Calu3 (cell line): ENCODE measurements around the gene MAD1L1. TPM values are rescaled to one million over a fixed set of nuclear protein-coding genes. Genes with fewer than 3 reads are reported as not detected.

Experiments
- BruUV-seq: library from RNA; stranded (reverse); fragments of 400-500 nt; replicated peaks from 2 replicates; lab custom pipeline; 2021; lab: Mats Ljungman, UMichigan
- CTCF ChIA-PET: fragments of 300-600 bp; sonication (Branson Sonifier 250); formaldehyde crosslinking; loops from one replicate; lab custom pipeline; 2022; ENCODE audit warnings: antibody characterized with exemption; lab: Charles Lee
- DNase-seq: peaks from one replicate; pipeline ENCODE4 v3.0.0; 2022
- H3K27ac Mint-ChIP-seq: one replicate; pipeline ENCODE4 v1.8.0; 2022; ENCODE audit warnings: mixed read lengths; ENCODE audit not compliant: unreplicated experiment
- H3K27me3 Mint-ChIP-seq: one replicate; pipeline ENCODE4 v1.8.0; 2022; ENCODE audit warnings: mixed read lengths; ENCODE audit not compliant: unreplicated experiment
- H3K36me3 Mint-ChIP-seq: one replicate; pipeline ENCODE4 v1.8.0; 2022; ENCODE audit warnings: mild to moderate bottlenecking, moderate library complexity, mixed read lengths; ENCODE audit not compliant: insufficient read depth, unreplicated experiment
- H3K4me1 Mint-ChIP-seq: one replicate; pipeline ENCODE4 v1.8.0; 2022; ENCODE audit warnings: mild to moderate bottlenecking, low read depth, mixed read lengths; ENCODE audit not compliant: unreplicated experiment
- H3K4me3 Mint-ChIP-seq: one replicate; pipeline ENCODE4 v1.8.0; 2022; ENCODE audit warnings: mild to moderate bottlenecking, low read depth, moderate library complexity, mixed read lengths; ENCODE audit not compliant: unreplicated experiment
- H3K9me3 Mint-ChIP-seq: one replicate; pipeline ENCODE4 v1.8.0; 2022; ENCODE audit warnings: low read depth, mixed read lengths; ENCODE audit not compliant: unreplicated experiment
- intact Hi-C: fragments of 100-400 bp; cut with micrococcal nuclease; formaldehyde crosslinking; loops from one replicate; pipeline ENCODE4 v1.10.0; 2022; ENCODE audit not compliant: unreplicated experiment
- total RNA-seq: library from RNA; stranded (reverse); gene quantifications from 2 replicates; pipeline ENCODE4 v1.2.3, GENCODE V29; 2022
- TF ChIP-seq, protein P1 (sequence below): fragments of 200-600 bp; IDR thresholded peaks from one replicate; pipeline ENCODE4 v1.8.0; 2022; ENCODE audit warnings: antibody characterized with exemption; ENCODE audit not compliant: unreplicated experiment

The MAD1L1 gene
- total RNA-seq, 1 experiment from 2014 or later = 86.0 TPM

GRCh38 chr7:1785839-1786238, 446.9 kb downstream of the MAD1L1 start:
- no peak for DNase-seq
- H3K27ac Mint-ChIP-seq = no peak overlapping the region
- BruUV-seq = no TSS peak

DNA sequence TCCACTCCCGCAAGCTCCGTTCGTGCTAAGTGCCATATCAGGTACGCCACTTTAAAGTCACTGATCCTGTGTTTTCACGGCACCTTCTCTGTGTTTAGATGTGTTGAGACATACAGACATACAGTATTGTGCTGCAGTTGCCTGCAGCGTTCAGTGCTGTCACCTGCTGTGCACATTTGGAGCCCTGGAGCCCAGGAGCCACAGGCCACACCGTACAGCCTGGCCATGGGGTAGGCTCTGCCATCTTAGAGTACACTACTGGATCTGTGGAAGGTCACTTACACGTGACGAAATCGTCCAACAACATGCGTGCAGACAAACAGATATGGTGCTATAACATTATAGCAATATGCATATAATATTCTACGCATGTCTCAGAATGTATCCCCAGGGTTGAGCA, 451.4 kb downstream of the MAD1L1 start:
- CTCF ChIA-PET = no interaction called here
- Mint-ChIP-seq H3K4me3 (no peak overlapping the region), H3K9me3 (peaks cover 8% of the 10 kb centered on the region), H3K4me1 (no peaks in the 10 kb centered on the region), H3K27ac (no peak overlapping the region), H3K36me3 (no peaks in the 10 kb centered on the region), H3K27me3 (peaks cover 80% of the 10 kb centered on the region)
- BruUV-seq = no TSS peak
- TF ChIP-seq, protein P1, sequence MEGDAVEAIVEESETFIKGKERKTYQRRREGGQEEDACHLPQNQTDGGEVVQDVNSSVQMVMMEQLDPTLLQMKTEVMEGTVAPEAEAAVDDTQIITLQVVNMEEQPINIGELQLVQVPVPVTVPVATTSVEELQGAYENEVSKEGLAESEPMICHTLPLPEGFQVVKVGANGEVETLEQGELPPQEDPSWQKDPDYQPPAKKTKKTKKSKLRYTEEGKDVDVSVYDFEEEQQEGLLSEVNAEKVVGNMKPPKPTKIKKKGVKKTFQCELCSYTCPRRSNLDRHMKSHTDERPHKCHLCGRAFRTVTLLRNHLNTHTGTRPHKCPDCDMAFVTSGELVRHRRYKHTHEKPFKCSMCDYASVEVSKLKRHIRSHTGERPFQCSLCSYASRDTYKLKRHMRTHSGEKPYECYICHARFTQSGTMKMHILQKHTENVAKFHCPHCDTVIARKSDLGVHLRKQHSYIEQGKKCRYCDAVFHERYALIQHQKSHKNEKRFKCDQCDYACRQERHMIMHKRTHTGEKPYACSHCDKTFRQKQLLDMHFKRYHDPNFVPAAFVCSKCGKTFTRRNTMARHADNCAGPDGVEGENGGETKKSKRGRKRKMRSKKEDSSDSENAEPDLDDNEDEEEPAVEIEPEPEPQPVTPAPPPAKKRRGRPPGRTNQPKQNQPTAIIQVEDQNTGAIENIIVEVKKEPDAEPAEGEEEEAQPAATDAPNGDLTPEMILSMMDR = no peak
- DNase-seq = no peak
- intact Hi-C loops = no loop called here

More at GRCh38 chr7:1785839-1786238, 446.9 kb downstream of the MAD1L1 start:
- CTCF ChIA-PET = interaction anchor here (0.6 to 0.8 kb wide), 2 partner anchors 9 to 24 kb away, joined by 3 to 4 read pairs; no protein-coding TSS in a partner anchor
- peaks cover 4% of the 10 kb centered on the region for H3K9me3 Mint-ChIP-seq
- H3K4me1 Mint-ChIP-seq = no peaks in the 10 kb centered on the region
- no peak overlapping the region for H3K4me3 Mint-ChIP-seq
- intact Hi-C loops = no loop called here
- peaks cover 71% of the 10 kb centered on the region for H3K27me3 Mint-ChIP-seq
- no peaks in the 10 kb centered on the region for H3K36me3 Mint-ChIP-seq
- TF ChIP-seq, protein P1 = no peak

DNA sequence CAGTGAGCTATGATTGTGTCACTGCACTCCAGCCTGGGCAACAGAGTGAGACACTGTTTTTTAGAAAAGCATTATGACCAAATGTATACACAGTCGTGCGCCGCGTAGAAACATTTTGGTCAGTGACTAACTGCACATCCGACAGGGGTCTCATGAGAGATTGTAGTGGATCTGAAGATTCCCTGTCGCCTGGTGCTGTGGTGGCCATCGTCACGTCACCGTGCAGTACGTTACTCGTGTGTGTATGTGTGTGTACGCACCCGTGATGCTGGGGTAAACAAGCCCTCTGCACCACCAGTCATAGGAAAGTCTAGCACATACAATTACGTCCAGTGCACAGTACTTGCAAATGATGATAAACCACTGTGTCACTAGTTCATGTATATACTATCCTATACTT, 453.3 kb downstream of the MAD1L1 start:
- no peak for DNase-seq
- Mint-ChIP-seq H3K27ac (no peak overlapping the region), H3K36me3 (no peaks in the 10 kb centered on the region), H3K4me3 (no peak overlapping the region), H3K27me3 (peaks cover 80% of the 10 kb centered on the region), H3K9me3 (peaks cover 7% of the 10 kb centered on the region), H3K4me1 (no peaks in the 10 kb centered on the region)
- intact Hi-C loops = no loop called here
- no TSS peak for BruUV-seq
- TF ChIP-seq, protein P1 = no peak
- CTCF ChIA-PET = no interaction called here

- H3K27me3 Mint-ChIP-seq = peaks cover 75% of the 10 kb centered on the region
- BruUV-seq = no TSS peak
- TF ChIP-seq, protein P1 = no peak
- no peak overlapping the region for H3K4me3 Mint-ChIP-seq
- CTCF ChIA-PET = no interaction called here
- peaks cover 10% of the 10 kb centered on the region for H3K9me3 Mint-ChIP-seq
- no peak for DNase-seq
- H3K27ac Mint-ChIP-seq = no peak overlapping the region
- no peaks in the 10 kb centered on the region for H3K4me1 Mint-ChIP-seq
- H3K36me3 Mint-ChIP-seq = no peaks in the 10 kb centered on the region
- intact Hi-C loops = no loop called here
Observed at GRCh38 chr7:1777122-1777521, 455.6 kb downstream of the MAD1L1 start.
